HCT116 (cell line): Measurements from ENCODE around the gene SLC10A7. TPM values are rescaled to one million over a fixed set of nuclear protein-coding genes. Genes with fewer than 3 reads are reported as not detected.

Experiments used
- ATAC-seq: fragments of 200-7000 bp; cut with Tn5 transposase; 2 replicates; pipeline ENCODE4 v1.9.1; 2020; ENCODE audit warnings: mild to moderate bottlenecking, moderate library complexity
- BruUV-seq: library from RNA; stranded (reverse); fragments of 400-500 nt; replicated peaks from 2 replicates; lab custom pipeline; 2021; lab: Mats Ljungman, UMichigan
- CTCF ChIA-PET: fragments of 300-600 bp; sonication (Branson Sonifier 250); formaldehyde crosslinking; loops from one replicate; lab custom pipeline; 2021; ENCODE audit warnings: antibody characterized with exemption; lab: Charles Lee
- POLR2A ChIA-PET: fragments of 300-600, 350-600 bp; sonication (Branson Sonifier 250); formaldehyde crosslinking; loops from one replicate; lab custom pipeline; 2021; ENCODE audit warnings: antibody characterized with exemption; lab: Charles Lee
- RAD21 ChIA-PET, 2 experiments: fragments of 300-600 bp; sonication (Branson Sonifier 250); formaldehyde crosslinking; loops; one replicate each; lab custom pipeline; 2023; ENCODE audit warnings: low total read pairs in 2 of 2; ENCODE audit not compliant: uncharacterized antibody in 2 of 2, unreplicated experiment in 2 of 2, low non-redundant PET in 1 of 2; lab: Charles Lee
- DNase-seq: peaks from one replicate; pipeline ENCODE4 v3.0.0-alpha.2; 2010; ENCODE audit warnings: low read depth, low spot score
- H2AFZ ChIP-seq: fragments of 200-600 bp; shearing (Covaris generic), sonication (generic); 2 replicates; pipeline ENCODE4 v1.6.1; 2017; ENCODE audit warnings: low read depth, mixed run types, mixed read lengths, antibody characterized with exemption, low read length; ENCODE audit not compliant: poor library complexity, severe bottlenecking
- H3K27ac ChIP-seq: 2 replicates; pipeline ENCODE4 v1.5.1; 2012; ENCODE audit warnings: low read depth, low read length
- H3K27me3 ChIP-seq: fragments of 200-600 bp; sonication (generic); 2 replicates; pipeline ENCODE4 v1.6.1; 2016; ENCODE audit warnings: mixed run types, low read length, mixed read lengths; ENCODE audit not compliant: insufficient read depth
- H3K36me3 ChIP-seq, 2 experiments: fragments of 200-500 bp in 1 of 2; fragments of 200-600 bp in 1 of 2; sonication (Bioruptor generic) in 1 of 2; sonication (generic) in 1 of 2; 2 replicates each; pipeline versions ENCODE4 v1.5.1 to v1.6.1; 2014 to 2016; ENCODE audit warnings: low read length in 2 of 2, inconsistent platforms in 1 of 2, mixed read lengths in 1 of 2, mixed run types in 1 of 2; ENCODE audit not compliant: insufficient read depth in 2 of 2, control insufficient read depth in 1 of 2
- H3K4me1 ChIP-seq, 2 experiments: fragments of 200-600 bp in 1 of 2; sonication (generic) in 1 of 2; 2 replicates each; pipeline versions ENCODE4 v1.5.1 to v1.6.1; 2012 to 2017; ENCODE audit warnings: low read length in 2 of 2, inconsistent platforms in 1 of 2, mild to moderate bottlenecking in 1 of 2, mixed read lengths in 1 of 2, mixed run types in 1 of 2, moderate library complexity in 1 of 2; ENCODE audit not compliant: insufficient read depth in 2 of 2, control insufficient read depth in 1 of 2
- H3K4me2 ChIP-seq: fragments of 200-600 bp; sonication (generic); 2 replicates; pipeline ENCODE4 v1.6.1; 2017; ENCODE audit warnings: mixed run types, low read length, mixed read lengths
- H3K4me3 ChIP-seq, 2 experiments: fragments of 200-600 bp in 1 of 2; sonication (generic) in 1 of 2; replicated peaks in 1 of 2; 2 replicates each; pipeline ENCODE4 v1.5.1; 2011 to 2016; ENCODE audit warnings: low read length in 2 of 2, control low read depth in 1 of 2, low read depth in 1 of 2, mild to moderate bottlenecking in 1 of 2, mixed read lengths in 1 of 2, mixed run types in 1 of 2
- H3K79me2 ChIP-seq: fragments of 200-600 bp; sonication (generic); 2 replicates; pipeline ENCODE4 v1.6.1; 2017; ENCODE audit warnings: mild to moderate bottlenecking, mixed run types, low read length, moderate library complexity, mixed read lengths; ENCODE audit not compliant: insufficient read depth
- H3K9ac ChIP-seq: fragments of 200-600 bp; sonication (generic); 2 replicates; pipeline ENCODE4 v1.6.1; 2016; ENCODE audit warnings: low read length, mixed read lengths
- H3K9me2 ChIP-seq: fragments of 200-600 bp; sonication (generic), shearing (Covaris generic); 2 replicates; pipeline ENCODE4 v1.6.1; 2017; ENCODE audit warnings: mixed run types, mild to moderate bottlenecking, moderate library complexity; ENCODE audit not compliant: insufficient read depth
- H3K9me3 ChIP-seq, 2 experiments: fragments of 200-500 bp in 1 of 2; fragments of 200-600 bp in 1 of 2; sonication (Bioruptor generic) in 1 of 2; sonication (generic) in 1 of 2; 2 replicates each; pipeline ENCODE4 v1.6.1; 2014 to 2017; ENCODE audit warnings: low read length in 2 of 2, mixed read lengths in 2 of 2, inconsistent platforms in 1 of 2, low read depth in 1 of 2, mild to moderate bottlenecking in 1 of 2, mixed run types in 1 of 2, moderate library complexity in 1 of 2; ENCODE audit not compliant: control insufficient read depth in 1 of 2, insufficient read depth in 1 of 2
- H4K20me1 ChIP-seq: fragments of 200-600 bp; sonication (generic), shearing (Covaris generic); 2 replicates; pipeline ENCODE4 v1.6.1; 2017; ENCODE audit warnings: mixed run types, mild to moderate bottlenecking, moderate library complexity; ENCODE audit not compliant: insufficient read depth
- ATF3 ChIP-seq: IDR thresholded peaks from 2 replicates; pipeline ENCODE4 v1.6.1; 2012
- CBX3 ChIP-seq: IDR thresholded peaks from 2 replicates; pipeline ENCODE4 v1.6.1; 2012; ENCODE audit warnings: low read depth
- CEBPB ChIP-seq: IDR thresholded peaks from 2 replicates; pipeline ENCODE4 v1.6.1; 2012; ENCODE audit warnings: low read depth
- ELF1 ChIP-seq: IDR thresholded peaks from 2 replicates; pipeline ENCODE4 v1.6.1; 2012; ENCODE audit warnings: low read depth, borderline replicate concordance
- POLR2AphosphoS5 ChIP-seq: IDR thresholded peaks from 2 replicates; pipeline ENCODE4 v1.6.1; 2011; ENCODE audit warnings: mild to moderate bottlenecking, low read depth, low read length, moderate library complexity
- RAD21 ChIP-seq: IDR thresholded peaks from 2 replicates; pipeline ENCODE4 v1.6.1; 2012; ENCODE audit warnings: low read depth, mild to moderate bottlenecking
- REST ChIP-seq: IDR thresholded peaks from 2 replicates; pipeline ENCODE4 v1.6.1; 2012; ENCODE audit warnings: low read depth
- SIN3A ChIP-seq: IDR thresholded peaks from 2 replicates; pipeline ENCODE4 v1.6.1; 2012; ENCODE audit warnings: low read depth
- SRF ChIP-seq: IDR thresholded peaks from 2 replicates; pipeline ENCODE4 v1.6.1; 2012; ENCODE audit warnings: low read depth
- TCF7L2 ChIP-seq: IDR thresholded peaks from 2 replicates; pipeline ENCODE4 v1.7.0; 2011; ENCODE audit warnings: borderline replicate concordance, inconsistent platforms; ENCODE audit not compliant: insufficient read depth, insufficient read length; ENCODE audit errors: extremely low read depth
- ZBTB33 ChIP-seq: IDR thresholded peaks from 2 replicates; pipeline ENCODE4 v1.6.1; 2011; ENCODE audit warnings: mild to moderate bottlenecking, low read length, moderate library complexity; ENCODE audit not compliant: insufficient replicate concordance; ENCODE audit errors: extremely low read depth
- ZFX ChIP-seq: fragments of 450-650 bp; IDR thresholded peaks from 2 replicates; pipeline ENCODE4 v1.6.1; 2017
- ZNF274 ChIP-seq: fragments of 200-500 bp; sonication (Bioruptor generic); IDR thresholded peaks from 2 replicates; pipeline ENCODE4 v1.6.1; 2014; ENCODE audit warnings: mild to moderate bottlenecking, low read depth, low read length, inconsistent platforms
- intact Hi-C: fragments of 100-400 bp; cut with micrococcal nuclease; formaldehyde crosslinking; loops from 2 replicates; pipeline ENCODE4 v1.10.0; 2022
- total RNA-seq: library from RNA; stranded (reverse); gene quantifications from one replicate; pipeline ENCODE4 v1.2.1, GENCODE V29; 2021; ENCODE audit not compliant: unreplicated experiment
- TF ChIP-seq, protein P1 (sequence below), 3 experiments: fragments of 200-600 bp in 1 of 3; sonication (generic) in 1 of 3; IDR thresholded peaks in 2 of 3; conservative IDR thresholded peaks in 1 of 3; 2 replicates each; pipeline ENCODE4 v1.5.1; 2012 to 2017; ENCODE audit warnings: low read depth in 2 of 3, low read length in 2 of 3, antibody characterized with exemption in 1 of 3, borderline replicate concordance in 1 of 3, control low read depth in 1 of 3, mild to moderate bottlenecking in 1 of 3, mixed read lengths in 1 of 3, mixed run types in 1 of 3, moderate library complexity in 1 of 3; ENCODE audit not compliant: insufficient read depth in 1 of 3

Gene SLC10A7
- total RNA-seq, 1 experiment from 2014 or later, result 5.5 TPM

DNA sequence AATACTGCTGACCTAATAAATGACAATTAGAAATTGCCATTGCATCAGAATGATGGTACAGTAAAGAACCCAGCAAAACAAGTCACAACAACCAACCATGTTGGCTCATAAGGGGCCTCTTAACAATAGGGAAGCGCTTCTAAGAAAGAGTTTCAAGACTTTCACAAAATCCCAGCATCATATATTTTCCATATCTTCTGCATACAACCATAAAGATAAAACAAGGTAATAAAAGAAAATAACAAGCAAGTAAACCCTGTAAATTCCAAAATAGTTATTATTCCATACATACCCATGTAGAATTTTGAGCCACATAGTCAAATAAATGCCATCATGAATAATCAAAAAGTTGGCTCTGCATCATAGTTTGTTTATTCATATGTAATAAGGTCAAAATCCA, 8.2 kb downstream of the SLC10A7 start:
- CTCF ChIA-PET, result no interaction called here

DNA sequence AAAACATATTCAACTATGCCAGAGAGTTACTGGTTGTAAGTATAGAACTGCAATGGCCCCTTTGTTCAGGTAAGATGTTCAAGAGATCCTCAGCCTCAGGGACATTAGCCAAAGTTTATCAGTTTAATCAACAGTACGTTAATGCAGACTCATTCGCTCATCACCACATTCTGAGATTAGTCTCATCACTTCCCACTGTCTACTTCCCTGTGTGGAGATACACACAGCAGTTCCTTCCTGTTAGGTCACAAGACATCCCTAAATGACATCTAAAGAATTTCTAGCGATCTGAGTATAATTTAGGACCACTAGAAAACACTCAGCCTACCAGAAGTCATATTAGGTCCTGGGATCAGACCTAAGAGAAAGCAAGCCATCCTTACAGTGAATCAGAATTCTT, 10.4 kb downstream of the SLC10A7 start:
- peaks cover 0 to 2% of the 10 kb centered on the region in 2 experiments; a peak in 2 of 4 replicates for H3K4me1 ChIP-seq
- no peak overlapping the region for H2AFZ ChIP-seq
- H4K20me1 ChIP-seq, result no peaks in the 10 kb centered on the region
- H3K9me2 ChIP-seq, result no peaks in the 10 kb centered on the region
- DNase-seq, result no peak
- CTCF ChIA-PET, result no interaction called here
- no peak overlapping the region for H3K4me2 ChIP-seq
- H3K36me3 ChIP-seq, result no peaks in the 10 kb centered on the region
- H3K27me3 ChIP-seq, result no peaks in the 10 kb centered on the region
- ATAC-seq, result no peak
- intact Hi-C loops, result no loop called here
- no TSS peak for BruUV-seq
- no peak overlapping the region for H3K27ac ChIP-seq
- no peaks in the 10 kb centered on the region for H3K9me3 ChIP-seq
- POLR2A ChIA-PET, result no interaction called here
- RAD21 ChIA-PET, result no interaction called here
- H3K79me2 ChIP-seq, result no peaks in the 10 kb centered on the region
- no peak overlapping the region for H3K4me3 ChIP-seq
- H3K9ac ChIP-seq, result no peak overlapping the region
- TF ChIP-seq ZNF274 (no peak), TCF7L2 (no peak), POLR2AphosphoS5 (no peak), SIN3A (no peak), RAD21 (no peak), ZBTB33 (no peak), SRF (no peak), ATF3 (no peak), REST (no peak), ZFX (no peak)
- TF ChIP-seq, protein P1, sequence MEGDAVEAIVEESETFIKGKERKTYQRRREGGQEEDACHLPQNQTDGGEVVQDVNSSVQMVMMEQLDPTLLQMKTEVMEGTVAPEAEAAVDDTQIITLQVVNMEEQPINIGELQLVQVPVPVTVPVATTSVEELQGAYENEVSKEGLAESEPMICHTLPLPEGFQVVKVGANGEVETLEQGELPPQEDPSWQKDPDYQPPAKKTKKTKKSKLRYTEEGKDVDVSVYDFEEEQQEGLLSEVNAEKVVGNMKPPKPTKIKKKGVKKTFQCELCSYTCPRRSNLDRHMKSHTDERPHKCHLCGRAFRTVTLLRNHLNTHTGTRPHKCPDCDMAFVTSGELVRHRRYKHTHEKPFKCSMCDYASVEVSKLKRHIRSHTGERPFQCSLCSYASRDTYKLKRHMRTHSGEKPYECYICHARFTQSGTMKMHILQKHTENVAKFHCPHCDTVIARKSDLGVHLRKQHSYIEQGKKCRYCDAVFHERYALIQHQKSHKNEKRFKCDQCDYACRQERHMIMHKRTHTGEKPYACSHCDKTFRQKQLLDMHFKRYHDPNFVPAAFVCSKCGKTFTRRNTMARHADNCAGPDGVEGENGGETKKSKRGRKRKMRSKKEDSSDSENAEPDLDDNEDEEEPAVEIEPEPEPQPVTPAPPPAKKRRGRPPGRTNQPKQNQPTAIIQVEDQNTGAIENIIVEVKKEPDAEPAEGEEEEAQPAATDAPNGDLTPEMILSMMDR (IDR thresholded peaks at IDR 0.05 in 2 of 3, conservative IDR thresholded peaks at IDR 0.05 in 1 of 3; ENCODE audit: borderline replicate concordance in 1 of 3, insufficient read depth in 1 of 3, low read depth in 2 of 3, low read length in 2 of 3), result no peak

More for the DNA sequence above, 8.2 kb downstream of the SLC10A7 start:
- ATAC-seq, result no peak
- Histone ChIP-seq H3K9ac (no peak overlapping the region), H3K79me2 (no peaks in the 10 kb centered on the region), H3K27ac (no peak overlapping the region), H3K4me2 (no peak overlapping the region), H4K20me1 (no peaks in the 10 kb centered on the region), H2AFZ (no peak overlapping the region), H3K4me3 (no peak overlapping the region), H3K9me3 (no peaks in the 10 kb centered on the region), H3K4me1 (no peaks in the 10 kb centered on the region), H3K27me3 (no peaks in the 10 kb centered on the region), H3K36me3 (no peaks in the 10 kb centered on the region), H3K9me2 (no peaks in the 10 kb centered on the region)
- no TSS peak for BruUV-seq
- no peak for TF ChIP-seq ELF1
- no peak for TF ChIP-seq CBX3
- no peak for TF ChIP-seq CEBPB
- POLR2A ChIA-PET, result no interaction called here
- DNase-seq, result no peak
- RAD21 ChIA-PET, result no interaction called here
- intact Hi-C loops, result no loop called here
